ENCODE data around the gene CDC42SE2.
"Not testable (repeated sequence)": the region's sequence is repeated elsewhere in the genome, so short reads cannot be mapped to it uniquely, and the experiment has no call there.

The CDC42SE2 gene

DNA sequence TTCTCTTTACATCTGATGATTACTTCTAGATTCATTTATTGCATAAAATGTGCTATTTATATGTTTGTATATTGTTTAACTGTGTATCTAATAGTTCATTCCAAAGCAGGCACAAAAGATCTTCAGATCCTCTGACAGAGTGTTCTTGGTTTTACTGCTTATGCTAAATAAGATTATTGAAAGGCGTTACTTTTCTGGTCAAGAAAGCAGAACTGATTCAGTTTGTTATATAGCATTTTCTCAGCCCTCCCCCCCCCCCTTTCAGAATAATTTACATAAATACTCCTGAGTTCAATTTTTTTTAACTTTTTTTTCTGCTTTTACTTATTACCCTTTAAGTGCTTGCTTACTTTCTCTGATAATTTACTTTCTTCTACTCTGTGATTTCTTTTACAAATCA lies 15.4 kb downstream of the CDC42SE2 start:
- DNase-seq = no peak

DNA sequence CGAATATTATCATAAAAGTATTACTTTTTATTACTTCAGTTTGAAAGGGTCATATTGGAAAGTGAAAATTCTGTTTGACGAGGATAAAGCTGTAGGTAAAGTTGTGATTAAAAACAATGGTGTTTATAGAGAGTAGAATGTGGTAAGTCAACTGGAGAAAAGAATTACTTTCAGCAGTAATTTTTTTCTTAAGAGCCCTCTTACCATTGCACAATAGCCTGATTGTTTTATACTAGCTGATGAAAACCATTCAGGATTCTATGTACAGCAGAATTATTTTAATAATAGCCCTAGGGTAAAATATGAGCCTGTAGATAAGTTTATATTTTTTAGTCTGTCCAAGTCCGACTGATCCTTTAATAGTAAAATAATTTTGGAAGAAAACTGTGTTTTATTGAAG lies 16.6 kb downstream of the CDC42SE2 start:
- DNase-seq = no peak

DNA sequence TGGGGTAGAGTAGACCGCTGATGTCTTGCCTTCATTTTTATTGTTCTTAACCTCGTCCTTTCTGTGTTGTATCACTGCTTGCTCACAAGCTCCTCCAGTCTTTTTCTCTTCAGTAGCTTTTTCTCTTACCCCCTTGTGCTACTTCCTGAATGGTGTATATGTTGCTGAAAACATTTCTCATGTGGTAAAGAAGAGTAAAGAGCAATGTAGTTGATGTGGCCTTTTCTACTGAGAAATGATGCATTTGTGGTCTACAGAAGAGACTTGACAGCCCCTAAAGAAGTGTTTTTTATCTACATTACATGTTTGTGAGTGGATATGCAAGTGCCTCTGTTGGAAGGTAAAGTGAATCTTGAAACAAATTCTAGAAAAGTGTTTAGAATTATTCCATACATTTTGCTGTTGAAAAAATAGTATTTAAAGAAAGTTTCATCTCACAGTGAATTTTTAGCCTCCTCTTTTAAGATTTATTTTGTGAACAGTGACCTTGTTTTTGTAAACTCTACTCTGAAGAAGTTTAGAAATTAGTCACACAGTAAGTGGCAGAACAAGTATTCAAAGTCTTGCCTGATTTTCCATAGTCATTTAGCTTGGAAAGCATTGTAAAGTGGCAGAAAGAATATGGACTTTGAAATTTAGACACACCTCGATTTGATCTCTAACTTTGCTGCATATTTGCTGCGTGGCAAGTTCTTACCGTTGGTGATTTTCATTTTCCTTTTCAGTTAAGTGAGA lies 17.4 kb downstream of the CDC42SE2 start:
- no peak for DNase-seq

DNA sequence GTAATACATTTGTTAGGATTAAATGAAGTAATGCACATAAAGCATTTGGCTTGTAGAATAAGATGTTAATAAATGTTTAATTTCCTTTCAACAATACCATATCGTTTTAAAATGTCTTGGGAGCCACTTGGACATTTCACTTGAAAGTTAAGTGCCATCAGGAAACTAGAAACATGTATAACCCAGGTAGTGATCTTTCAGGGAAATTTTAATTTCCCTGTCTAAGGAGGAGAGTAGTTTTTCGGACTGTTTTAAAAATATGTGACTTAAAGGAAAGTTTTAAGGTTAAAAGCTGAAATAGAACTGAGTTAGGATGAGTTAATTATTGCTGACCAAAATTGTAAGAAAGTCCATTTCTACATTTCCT lies 18.0 kb downstream of the CDC42SE2 start:
- no peak for DNase-seq

DNA sequence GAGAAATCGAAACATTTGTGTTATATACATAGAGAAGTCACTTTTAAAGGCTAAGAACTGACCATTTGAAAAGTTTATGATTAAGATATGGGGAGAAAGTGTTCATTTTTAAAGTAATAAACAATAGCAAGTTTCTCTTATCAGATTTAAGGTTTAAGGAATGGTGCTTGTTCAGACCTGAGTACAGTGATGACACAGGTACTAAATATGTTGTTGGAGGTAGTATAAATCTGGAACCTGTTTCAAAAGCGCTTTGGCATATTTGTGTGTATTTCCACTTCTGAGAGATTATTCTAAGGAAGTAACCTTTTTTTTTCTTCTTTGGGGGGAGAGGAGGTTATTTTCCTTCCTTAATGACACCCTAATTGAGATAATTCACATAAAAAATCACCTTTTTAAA lies 18.4 kb downstream of the CDC42SE2 start:
- DNase-seq = no peak

DNA sequence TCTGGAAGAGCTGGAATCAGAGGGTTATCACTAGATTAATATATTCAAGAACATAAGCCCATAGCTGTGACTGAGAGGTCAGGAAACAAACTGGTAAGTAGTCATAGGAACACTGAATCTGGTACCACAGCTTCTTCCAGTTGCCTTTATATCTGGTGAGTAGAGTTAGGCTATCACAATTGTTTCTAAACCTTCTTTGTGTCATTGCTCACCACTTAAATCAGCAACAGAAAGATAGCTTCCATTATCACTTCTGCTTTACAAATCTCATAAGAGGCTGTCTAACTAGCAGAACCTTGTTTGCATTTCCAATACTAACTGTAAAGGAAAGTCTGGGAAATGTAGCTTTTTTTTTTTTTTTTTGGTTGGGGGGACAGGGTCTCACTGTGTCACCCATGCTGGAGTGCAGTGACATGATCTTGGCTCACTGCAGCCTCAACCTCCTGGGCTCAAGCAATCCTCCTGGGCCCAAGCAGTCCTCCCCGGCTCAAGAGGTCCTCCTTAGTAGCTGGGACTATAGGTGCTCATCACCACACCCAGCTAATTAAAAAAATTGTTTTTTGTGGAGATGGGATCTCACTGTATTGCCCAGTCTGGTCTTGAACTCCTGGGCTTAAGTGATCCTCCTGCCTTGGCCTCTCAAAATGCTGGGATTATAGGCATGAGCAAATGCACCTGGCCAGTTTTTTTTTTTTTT lies 22.0 kb downstream of the CDC42SE2 start:
- no peak for DNase-seq

DNA sequence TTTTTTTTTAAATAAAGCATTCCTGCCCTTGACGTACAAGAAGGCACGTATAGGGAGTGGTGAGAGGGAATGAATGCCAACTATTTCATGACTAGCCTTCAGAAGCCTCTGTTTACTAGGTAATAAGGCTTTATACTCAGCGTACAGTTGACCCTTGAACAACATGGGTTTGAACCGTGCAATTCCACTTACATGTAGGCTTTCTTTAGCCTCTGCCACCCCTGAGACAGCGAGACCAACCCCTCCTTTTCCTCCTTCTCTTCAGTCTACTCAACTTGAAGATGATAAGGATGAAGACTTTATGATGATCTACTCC lies 22.5 kb downstream of the CDC42SE2 start:
- DNase-seq = no peak

DNA sequence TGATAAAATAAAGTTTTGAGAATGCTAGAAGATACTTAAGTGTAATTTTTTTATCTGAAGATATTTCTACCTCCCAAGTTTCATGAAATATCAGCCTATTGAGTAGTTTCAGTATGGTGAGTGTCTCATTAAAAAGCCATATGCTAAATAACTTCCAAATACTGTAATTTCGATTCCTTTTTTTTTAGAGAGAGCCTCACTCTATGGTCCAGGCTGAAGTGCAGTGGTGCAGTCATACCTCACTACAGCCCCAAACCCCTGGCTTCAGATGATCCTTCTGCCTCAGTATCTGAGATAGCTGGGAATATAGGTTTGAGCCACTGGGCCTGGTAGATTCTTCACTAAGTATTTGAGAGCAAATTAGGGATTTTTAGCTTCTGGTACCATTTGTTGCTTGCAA lies 24.5 kb downstream of the CDC42SE2 start:
- no peak for DNase-seq

DNA sequence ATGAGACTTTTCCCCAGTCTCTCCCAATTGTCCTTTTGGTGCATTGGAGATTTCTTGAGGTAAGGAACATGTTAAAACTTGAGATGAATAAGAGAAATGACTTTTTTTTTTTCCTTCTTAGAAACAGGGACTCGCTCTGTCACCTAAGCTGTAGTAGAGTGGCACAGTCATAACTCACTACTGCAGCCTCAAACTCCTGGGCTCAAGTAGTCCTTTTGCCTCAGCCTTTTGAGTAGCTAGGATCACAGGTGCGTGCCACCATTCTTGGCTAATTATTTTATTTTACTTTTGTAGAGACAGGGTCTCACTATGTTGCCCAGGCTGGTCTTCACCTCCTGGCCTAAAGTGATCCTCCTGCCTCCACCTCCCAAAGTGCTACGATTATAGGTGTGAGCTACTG lies 25.9 kb downstream of the CDC42SE2 start:
- DNase-seq = no peak

DNA sequence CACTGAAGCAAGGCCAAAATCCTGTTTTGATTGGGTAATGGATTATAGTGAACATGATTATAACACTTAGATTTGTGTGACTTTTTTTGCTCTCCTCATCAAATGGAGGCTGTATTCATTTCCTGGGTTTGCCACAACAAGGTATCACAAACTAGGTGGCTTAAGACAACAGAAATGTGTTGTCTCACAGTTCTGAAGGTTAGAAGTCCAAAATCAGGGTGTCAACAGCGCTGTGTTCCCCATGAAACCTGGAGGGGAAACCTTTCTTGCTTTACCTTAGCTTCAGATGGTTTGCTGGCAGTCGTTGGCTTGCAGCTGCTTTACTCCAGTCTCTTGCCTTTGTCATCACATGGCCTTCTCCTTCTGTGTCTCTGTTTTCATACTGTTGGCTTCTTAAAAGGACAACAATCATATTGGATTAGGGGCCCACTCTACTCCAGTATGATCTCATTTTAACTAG lies 32.4 kb downstream of the CDC42SE2 start:
- DNase-seq = no peak

DNA sequence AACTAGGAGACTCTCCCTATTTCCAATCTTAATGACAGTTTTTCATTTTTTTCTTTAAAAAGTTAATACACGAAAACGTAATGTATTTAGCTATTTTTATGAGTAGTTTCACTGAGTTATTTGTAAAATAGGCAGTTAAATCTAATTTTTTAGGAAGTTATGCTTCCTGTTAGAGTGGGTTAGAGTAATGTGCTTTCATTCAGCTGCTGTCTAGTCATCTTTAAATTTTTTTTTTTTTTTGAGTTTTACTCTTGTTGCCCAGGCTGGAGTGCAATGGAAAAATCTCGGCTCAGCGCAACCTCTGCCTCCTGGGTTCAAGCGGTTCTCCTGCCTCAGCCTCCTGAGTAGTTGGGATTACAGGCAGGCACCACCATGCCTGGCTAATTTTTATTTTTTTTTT lies 34.0 kb downstream of the CDC42SE2 start:
- DNase-seq = no peak

DNA sequence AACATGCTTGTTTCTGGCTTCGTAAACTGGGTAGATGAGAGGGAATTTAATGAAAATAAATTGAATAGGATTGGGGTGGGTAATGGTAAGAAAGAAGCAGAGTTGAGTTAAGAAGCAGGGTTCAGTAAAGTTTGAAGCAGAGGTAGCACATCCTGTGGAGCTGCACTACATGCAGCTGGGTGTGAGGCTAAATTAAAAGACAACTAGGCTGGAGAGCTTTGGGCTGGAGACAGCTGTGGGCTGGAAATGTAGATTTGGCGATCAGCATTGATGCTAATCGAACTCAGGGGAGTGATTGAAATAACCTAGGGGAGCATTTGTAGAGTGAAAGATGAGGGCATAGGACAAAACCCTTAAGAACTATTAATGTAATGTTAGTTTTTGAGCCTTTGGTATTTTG lies 35.6 kb downstream of the CDC42SE2 start:
- DNase-seq = no peak

DNA sequence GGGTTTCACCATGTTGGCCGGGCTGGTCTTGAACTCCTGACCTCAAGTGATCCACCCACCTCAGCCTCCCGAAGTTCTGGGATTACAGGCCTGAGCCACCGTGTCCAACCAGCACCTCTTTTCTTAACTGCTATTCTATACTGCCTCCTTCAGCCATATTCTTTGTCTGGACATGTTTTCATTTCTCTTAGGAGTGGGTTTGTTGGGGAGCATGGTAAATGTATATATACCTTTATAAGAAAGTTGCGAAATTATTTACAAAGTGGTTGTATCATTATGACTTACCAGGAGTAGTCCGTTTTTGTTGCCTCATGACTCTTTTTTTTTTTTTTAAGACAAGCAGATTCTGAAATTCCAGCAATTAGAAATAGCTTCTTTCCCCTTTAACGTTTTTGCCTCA lies 38.7 kb downstream of the CDC42SE2 start:
- no peak for DNase-seq

DNA sequence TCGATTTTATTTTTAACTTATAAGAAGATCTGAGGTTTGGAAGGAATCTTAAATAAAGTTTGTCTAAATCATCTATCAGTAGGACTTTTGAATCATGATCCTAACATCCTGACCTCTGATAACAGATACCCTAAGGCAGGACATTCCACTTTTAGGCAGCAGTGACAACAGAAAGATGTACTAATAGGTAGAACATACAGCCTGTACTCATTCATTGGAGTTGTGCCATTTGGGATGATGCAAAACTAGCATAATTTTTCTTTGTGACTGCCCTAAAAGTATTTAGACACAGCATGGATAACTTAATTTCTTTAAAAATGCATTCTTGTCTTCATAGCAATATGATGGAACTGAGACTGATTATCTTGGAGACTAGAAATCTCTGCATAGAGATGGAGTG lies 39.7 kb downstream of the CDC42SE2 start:
- no peak for DNase-seq

DNA sequence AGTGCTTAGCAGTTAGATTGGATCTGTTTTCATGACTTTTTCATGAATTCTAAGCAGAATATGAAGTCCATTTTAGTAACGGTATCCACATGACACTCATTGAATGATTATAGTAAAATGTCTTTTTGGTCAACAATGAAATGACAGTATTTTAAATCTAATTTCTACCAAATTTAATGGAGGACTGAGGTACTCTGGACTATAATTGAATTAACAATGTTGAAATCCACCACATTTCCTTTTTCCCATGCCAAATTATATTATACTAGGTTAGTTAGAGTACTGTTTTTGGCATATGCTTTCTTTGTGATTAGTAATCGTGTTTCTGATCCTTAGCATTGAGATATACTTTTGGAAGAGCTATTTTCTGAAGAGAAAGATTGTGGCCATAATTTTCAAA lies 40.6 kb downstream of the CDC42SE2 start:
- DNase-seq = no peak

DNA sequence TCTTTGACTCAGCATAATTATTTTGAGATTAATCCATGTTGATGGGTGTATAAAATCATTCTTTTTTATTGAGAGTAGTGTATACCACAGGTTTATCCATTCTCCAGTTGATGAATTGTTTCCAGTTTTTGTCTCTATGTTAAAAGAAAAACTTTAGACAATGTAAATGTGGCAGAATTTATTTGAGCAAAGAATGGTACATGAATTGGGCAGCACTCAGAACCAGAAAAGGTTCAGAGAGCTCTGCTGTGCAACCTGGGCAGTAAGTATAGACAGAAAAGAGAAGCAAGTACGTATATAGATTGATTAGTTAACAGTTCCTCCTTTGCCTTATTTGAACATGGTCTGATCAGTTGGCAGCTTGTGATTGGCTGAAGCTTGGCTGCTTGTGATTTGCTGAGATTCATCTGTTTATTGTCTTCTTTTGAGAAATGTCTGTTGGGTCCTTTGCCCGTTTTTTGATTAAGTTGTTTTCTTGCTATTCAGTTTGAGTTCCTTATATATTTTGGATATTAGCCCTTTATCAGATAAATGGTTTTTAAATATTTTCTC lies 41.4 kb downstream of the CDC42SE2 start:
- no peak for DNase-seq

DNA sequence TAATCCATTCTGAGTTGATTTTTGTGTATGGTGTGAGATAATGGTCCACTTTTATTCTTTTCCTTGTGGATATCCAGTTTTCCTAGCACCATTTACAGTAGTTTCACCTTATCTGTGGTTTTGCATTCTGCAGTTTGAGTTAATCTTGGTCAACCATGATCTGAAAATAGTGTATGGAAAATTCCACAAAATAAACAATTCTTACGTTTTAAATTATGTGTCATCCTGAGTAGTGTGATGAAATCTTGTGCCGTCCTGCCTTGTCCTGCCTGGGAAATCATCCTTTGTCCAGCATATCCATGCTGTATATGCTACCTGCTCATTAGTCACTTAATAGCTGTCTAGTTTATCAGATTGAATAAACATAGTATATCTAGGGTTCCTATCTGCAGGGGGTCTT lies 42.1 kb downstream of the CDC42SE2 start:
- no peak for DNase-seq

DNA sequence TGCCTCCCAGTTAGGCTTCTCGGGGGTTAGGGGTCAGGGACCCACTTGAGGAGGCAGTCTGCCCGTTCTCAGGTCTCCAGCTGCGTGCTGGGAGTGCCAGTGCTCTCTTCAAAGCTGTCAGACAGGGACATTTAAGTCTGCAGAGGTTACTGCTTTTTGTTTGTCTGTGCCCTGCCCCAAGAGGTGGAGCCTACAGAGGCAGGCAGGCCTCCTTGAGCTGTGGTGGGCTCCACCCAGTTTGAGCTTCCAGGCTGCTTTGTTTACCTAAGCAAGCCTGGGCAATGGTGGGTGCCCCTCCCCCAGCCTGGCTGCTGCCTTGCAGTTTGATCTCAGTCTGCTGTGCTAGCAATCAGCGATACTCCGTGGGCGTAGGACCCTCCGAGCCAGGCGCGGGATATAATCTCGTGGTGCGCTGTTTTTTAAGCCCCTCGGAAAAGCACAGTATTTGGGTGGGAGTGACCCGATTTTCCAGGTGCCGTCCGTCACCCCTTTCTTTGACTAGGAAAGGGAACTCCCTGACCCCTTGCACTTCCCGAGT lies 48.5 kb downstream of the CDC42SE2 start:
- not testable (repeated sequence) for DNase-seq

DNA sequence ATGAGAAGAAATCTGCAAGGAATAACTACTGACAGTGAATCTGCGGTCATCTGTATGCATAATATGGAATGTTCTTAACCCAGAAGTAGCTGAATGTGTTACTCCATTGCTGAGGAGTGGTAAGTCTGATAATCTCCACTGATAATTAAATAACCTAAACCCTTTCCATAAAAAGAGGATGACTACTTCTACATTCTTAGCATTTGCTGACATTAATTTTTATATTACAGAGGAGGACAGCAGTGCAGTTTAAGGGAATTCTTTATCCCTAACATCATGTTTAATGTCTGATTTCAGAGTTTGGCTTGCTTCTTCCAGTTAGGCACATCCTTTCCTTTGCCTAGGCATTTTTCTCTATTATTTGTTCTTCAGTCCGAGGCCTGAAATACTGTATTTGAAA lies 52.2 kb downstream of the CDC42SE2 start:
- no peak for DNase-seq

DNA sequence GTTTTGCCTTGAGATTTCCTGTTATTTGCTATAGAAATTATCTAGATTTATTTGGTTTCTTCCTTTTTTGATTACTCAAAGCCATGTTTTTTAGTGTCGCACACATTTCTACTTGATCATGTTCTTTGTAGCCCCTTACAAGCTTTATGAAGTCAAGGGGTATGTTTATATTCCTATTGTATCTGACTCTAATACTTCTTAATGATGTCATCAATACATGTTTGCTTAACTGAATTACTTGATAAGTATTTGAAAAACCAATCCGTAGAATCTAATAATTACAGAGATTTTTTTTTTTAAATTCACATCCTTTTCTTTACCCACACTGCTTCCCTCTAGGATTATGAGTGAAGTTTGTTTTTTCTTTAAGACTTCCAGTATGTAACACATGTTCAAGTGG lies 53.0 kb downstream of the CDC42SE2 start:
- no peak for DNase-seq

DNA sequence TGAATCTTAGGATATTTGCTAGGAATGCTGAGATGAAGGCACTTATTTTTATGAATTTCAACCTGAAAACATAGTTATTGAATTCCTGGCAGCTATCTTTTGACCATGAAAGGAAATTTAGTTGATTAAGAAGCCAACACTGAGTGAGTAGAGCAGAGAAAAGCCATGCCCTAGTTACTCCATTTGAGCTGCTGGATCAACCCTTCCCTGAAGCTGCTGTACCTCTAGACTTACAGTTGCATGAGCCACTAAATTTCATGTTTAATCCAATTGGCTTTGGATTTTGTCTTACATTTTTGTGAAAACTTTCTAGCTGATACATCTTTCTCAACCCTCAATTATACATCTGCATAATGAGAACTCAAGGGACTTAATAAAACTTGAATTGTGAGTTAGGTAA lies 54.6 kb downstream of the CDC42SE2 start:
- no peak for DNase-seq

DNA sequence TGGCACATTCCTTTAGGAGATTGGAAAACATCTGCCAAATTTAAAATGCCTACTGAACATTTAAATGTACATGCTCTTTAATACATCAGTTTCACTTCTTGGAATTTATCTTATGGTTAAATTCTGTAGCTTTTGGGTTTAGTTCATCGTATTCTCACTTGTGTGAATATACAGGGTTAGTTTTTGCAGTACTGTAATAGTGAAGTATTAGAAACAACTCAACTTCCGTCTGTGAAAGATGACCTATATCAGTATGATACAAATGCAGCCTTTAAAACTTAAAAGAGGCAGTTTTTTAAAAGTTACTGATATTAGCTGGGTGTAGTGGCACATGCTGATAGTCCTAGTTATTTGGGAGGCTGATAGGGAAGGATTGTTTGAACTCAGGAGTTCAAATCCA lies 57.2 kb downstream of the CDC42SE2 start:
- DNase-seq = no peak

DNA sequence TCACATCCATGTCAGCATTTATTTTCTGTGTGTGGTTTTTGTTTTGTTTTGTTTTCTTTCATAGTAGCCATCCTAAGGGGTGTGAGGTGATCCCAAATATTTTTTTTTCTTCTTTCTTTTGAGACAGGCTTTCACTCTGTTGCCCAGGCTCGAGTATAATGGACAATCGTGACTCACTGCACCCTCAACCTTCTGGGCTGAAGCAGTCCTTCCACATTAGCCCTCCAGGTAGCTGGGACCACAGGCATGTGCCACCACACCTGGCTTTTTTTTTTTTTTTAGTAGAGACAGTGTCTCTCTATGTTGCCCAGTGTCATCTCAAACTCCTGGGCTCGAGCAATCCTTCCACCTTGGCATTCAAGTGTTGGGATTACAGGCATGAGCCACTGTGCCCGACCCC lies 59.1 kb downstream of the CDC42SE2 start:
- no peak for DNase-seq

DNA sequence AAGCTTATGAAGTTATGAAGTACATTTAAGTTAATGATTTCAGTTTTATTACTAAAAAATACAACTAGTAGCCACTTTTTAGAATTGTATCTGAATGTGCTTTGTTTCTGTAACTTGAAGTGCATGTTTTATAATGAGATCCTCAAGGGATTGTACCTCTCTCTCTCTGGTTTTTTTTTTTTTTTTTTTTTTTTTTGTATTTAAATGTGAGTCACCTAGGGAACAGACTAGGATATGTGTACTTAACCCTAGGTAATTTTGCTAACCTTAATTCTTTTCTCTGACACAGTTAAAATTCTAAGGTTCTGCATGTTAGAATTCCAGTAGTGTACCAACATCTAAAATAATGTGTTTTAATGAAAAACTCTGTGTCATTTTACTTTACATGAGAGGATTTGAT lies 59.5 kb downstream of the CDC42SE2 start:
- no peak for DNase-seq

DNA sequence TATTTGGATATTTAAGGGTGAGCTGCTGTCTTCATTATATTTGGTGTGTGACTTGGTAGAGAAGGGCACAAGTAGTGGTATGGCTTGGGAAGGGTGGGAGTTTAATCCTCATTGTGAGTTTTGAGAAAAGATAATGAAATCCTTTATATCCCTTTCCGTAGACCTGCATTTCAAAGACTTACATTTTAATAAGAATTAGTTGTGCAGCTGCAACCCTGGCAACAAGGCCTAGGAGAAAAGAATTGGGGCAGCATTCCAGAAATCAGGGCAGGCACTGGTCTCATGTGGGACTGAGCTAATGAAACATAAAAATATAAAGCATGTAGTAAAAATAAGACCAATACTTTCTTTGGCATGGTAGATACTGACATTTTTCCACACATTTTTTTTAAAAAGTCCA lies 60.5 kb downstream of the CDC42SE2 start:
- DNase-seq = no peak

Data from KG1 (cell line).